ENCODE data around the gene EPYC.

DNA sequence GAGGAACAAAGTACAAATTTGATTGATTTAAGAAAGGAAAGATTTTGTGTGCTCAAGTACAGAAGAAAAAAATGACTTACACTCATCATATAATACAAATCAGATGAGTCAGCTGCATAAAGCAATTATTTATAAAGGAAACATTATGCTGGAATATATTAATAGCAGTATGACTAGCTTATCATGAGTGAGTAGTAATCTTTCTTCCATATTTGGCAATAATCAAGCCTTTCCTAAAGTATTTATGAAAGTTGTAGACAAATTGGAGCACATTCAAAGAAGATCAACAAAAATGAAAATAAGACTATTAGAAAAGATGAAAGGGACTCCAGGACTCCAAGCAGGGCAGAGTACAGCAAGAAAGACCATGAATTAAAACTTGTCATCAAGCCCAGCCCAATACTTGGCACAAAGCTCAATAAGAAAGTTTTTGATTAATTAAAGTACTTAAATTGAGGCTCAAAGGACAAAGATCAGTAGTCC is 82.6 kb downstream of the EPYC start:
- TF ChIP-seq, protein P1, sequence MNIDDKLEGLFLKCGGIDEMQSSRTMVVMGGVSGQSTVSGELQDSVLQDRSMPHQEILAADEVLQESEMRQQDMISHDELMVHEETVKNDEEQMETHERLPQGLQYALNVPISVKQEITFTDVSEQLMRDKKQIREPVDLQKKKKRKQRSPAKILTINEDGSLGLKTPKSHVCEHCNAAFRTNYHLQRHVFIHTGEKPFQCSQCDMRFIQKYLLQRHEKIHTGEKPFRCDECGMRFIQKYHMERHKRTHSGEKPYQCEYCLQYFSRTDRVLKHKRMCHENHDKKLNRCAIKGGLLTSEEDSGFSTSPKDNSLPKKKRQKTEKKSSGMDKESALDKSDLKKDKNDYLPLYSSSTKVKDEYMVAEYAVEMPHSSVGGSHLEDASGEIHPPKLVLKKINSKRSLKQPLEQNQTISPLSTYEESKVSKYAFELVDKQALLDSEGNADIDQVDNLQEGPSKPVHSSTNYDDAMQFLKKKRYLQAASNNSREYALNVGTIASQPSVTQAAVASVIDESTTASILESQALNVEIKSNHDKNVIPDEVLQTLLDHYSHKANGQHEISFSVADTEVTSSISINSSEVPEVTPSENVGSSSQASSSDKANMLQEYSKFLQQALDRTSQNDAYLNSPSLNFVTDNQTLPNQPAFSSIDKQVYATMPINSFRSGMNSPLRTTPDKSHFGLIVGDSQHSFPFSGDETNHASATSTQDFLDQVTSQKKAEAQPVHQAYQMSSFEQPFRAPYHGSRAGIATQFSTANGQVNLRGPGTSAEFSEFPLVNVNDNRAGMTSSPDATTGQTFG (tag by site-specific recombination; IDR thresholded peaks at IDR 0.05; ENCODE audit: borderline replicate concordance): no peak
- TF ChIP-seq, protein P2, sequence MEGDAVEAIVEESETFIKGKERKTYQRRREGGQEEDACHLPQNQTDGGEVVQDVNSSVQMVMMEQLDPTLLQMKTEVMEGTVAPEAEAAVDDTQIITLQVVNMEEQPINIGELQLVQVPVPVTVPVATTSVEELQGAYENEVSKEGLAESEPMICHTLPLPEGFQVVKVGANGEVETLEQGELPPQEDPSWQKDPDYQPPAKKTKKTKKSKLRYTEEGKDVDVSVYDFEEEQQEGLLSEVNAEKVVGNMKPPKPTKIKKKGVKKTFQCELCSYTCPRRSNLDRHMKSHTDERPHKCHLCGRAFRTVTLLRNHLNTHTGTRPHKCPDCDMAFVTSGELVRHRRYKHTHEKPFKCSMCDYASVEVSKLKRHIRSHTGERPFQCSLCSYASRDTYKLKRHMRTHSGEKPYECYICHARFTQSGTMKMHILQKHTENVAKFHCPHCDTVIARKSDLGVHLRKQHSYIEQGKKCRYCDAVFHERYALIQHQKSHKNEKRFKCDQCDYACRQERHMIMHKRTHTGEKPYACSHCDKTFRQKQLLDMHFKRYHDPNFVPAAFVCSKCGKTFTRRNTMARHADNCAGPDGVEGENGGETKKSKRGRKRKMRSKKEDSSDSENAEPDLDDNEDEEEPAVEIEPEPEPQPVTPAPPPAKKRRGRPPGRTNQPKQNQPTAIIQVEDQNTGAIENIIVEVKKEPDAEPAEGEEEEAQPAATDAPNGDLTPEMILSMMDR (tag by site-specific recombination; IDR thresholded peaks at IDR 0.05): no peak
- TF ChIP-seq, protein P3, sequence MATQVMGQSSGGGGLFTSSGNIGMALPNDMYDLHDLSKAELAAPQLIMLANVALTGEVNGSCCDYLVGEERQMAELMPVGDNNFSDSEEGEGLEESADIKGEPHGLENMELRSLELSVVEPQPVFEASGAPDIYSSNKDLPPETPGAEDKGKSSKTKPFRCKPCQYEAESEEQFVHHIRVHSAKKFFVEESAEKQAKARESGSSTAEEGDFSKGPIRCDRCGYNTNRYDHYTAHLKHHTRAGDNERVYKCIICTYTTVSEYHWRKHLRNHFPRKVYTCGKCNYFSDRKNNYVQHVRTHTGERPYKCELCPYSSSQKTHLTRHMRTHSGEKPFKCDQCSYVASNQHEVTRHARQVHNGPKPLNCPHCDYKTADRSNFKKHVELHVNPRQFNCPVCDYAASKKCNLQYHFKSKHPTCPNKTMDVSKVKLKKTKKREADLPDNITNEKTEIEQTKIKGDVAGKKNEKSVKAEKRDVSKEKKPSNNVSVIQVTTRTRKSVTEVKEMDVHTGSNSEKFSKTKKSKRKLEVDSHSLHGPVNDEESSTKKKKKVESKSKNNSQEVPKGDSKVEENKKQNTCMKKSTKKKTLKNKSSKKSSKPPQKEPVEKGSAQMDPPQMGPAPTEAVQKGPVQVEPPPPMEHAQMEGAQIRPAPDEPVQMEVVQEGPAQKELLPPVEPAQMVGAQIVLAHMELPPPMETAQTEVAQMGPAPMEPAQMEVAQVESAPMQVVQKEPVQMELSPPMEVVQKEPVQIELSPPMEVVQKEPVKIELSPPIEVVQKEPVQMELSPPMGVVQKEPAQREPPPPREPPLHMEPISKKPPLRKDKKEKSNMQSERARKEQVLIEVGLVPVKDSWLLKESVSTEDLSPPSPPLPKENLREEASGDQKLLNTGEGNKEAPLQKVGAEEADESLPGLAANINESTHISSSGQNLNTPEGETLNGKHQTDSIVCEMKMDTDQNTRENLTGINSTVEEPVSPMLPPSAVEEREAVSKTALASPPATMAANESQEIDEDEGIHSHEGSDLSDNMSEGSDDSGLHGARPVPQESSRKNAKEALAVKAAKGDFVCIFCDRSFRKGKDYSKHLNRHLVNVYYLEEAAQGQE (tag by site-specific recombination; IDR thresholded peaks at IDR 0.05): no peak
- TF ChIP-seq SCRT2 (tag by site-specific recombination; IDR thresholded peaks at IDR 0.05): no peak
- TF ChIP-seq, protein P4, sequence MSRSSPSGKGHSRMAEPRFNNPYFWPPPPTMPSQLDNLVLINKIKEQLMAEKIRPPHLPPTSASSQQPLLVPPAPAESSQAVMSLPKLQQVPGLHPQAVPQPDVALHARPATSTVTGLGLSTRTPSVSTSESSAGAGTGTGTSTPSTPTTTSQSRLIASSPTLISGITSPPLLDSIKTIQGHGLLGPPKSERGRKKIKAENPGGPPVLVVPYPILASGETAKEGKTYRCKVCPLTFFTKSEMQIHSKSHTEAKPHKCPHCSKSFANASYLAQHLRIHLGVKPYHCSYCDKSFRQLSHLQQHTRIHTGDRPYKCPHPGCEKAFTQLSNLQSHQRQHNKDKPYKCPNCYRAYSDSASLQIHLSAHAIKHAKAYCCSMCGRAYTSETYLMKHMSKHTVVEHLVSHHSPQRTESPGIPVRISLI (tag by site-specific recombination; IDR thresholded peaks at IDR 0.05): no peak
- no peak for TF ChIP-seq ZNF530 (tag by site-specific recombination; IDR thresholded peaks at IDR 0.05; ENCODE audit: low read depth)

Data from HEK293 (cell line).